ENCODE measurements around the gene PLA2G4D.

PLA2G4D gene

DNA sequence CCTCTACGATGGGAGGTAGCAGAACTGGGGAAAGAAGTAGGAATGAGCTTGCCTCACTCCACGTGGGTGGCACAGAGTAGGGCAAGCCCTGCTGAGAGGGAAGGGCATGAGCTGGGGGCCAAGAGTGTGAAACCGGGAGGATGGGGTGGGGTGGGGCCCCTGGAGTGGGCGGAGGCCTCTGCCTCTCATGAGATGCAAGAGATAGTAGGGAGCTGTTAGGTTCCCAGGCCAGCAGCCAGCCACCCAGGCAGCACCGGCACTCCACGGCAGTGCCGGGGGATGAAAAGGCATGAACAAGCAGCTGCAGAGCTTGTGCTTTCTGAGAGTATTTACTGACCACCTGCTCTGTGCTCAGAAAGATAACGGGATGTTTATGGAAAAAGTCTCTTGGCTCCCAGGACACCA is 49.1 kb downstream of the PLA2G4D start:
- ATAC-seq: no peak
- TF ChIP-seq TOX (CRISPR knock-in tag; IDR thresholded peaks at IDR 0.05; ENCODE audit: borderline replicate concordance): no peak
- no peak for TF ChIP-seq BACH2 (CRISPR knock-in tag; IDR thresholded peaks at IDR 0.05; ENCODE audit: borderline replicate concordance)
- no peak for TF ChIP-seq ZNF565 (CRISPR knock-in tag; conservative IDR thresholded peaks at IDR 0.05; ENCODE audit: low read depth)
- TF ChIP-seq, protein P1, sequence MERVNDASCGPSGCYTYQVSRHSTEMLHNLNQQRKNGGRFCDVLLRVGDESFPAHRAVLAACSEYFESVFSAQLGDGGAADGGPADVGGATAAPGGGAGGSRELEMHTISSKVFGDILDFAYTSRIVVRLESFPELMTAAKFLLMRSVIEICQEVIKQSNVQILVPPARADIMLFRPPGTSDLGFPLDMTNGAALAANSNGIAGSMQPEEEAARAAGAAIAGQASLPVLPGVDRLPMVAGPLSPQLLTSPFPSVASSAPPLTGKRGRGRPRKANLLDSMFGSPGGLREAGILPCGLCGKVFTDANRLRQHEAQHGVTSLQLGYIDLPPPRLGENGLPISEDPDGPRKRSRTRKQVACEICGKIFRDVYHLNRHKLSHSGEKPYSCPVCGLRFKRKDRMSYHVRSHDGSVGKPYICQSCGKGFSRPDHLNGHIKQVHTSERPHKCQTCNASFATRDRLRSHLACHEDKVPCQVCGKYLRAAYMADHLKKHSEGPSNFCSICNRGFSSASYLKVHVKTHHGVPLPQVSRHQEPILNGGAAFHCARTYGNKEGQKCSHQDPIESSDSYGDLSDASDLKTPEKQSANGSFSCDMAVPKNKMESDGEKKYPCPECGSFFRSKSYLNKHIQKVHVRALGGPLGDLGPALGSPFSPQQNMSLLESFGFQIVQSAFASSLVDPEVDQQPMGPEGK (CRISPR knock-in tag; IDR thresholded peaks at IDR 0.05; ENCODE audit: borderline replicate concordance): no peak
- TF ChIP-seq GLIS3 (CRISPR knock-in tag; IDR thresholded peaks at IDR 0.05): no peak
- no peak for TF ChIP-seq ZNF8 (CRISPR knock-in tag; IDR thresholded peaks at IDR 0.05)
- TF ChIP-seq ZNF70 (CRISPR knock-in tag; IDR thresholded peaks at IDR 0.05): no peak
- TF ChIP-seq ARNTL (CRISPR knock-in tag; IDR thresholded peaks at IDR 0.05; ENCODE audit: borderline replicate concordance, low read depth): no peak
- TF ChIP-seq, protein P2, sequence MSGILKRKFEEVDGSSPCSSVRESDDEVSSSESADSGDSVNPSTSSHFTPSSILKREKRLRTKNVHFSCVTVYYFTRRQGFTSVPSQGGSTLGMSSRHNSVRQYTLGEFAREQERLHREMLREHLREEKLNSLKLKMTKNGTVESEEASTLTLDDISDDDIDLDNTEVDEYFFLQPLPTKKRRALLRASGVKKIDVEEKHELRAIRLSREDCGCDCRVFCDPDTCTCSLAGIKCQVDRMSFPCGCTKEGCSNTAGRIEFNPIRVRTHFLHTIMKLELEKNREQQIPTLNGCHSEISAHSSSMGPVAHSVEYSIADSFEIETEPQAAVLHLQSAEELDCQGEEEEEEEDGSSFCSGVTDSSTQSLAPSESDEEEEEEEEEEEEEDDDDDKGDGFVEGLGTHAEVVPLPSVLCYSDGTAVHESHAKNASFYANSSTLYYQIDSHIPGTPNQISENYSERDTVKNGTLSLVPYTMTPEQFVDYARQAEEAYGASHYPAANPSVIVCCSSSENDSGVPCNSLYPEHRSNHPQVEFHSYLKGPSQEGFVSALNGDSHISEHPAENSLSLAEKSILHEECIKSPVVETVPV (CRISPR knock-in tag; IDR thresholded peaks at IDR 0.05): no peak
- no peak for TF ChIP-seq ZFP30 (CRISPR knock-in tag; IDR thresholded peaks at IDR 0.05)
- TF ChIP-seq, protein P3, sequence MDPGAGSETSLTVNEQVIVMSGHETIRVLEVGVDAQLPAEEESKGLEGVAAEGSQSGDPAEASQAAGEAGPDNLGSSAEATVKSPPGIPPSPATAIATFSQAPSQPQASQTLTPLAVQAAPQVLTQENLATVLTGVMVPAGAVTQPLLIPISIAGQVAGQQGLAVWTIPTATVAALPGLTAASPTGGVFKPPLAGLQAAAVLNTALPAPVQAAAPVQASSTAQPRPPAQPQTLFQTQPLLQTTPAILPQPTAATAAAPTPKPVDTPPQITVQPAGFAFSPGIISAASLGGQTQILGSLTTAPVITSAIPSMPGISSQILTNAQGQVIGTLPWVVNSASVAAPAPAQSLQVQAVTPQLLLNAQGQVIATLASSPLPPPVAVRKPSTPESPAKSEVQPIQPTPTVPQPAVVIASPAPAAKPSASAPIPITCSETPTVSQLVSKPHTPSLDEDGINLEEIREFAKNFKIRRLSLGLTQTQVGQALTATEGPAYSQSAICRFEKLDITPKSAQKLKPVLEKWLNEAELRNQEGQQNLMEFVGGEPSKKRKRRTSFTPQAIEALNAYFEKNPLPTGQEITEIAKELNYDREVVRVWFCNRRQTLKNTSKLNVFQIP (CRISPR knock-in tag; IDR thresholded peaks at IDR 0.05; ENCODE audit: borderline replicate concordance, low read depth): no peak
- no peak for TF ChIP-seq SNAI2 (CRISPR knock-in tag; IDR thresholded peaks at IDR 0.05)
- TF ChIP-seq RARB (CRISPR knock-in tag; IDR thresholded peaks at IDR 0.05): no peak
- TF ChIP-seq ISL1 (CRISPR knock-in tag; IDR thresholded peaks at IDR 0.05): no peak
- TF ChIP-seq TCF4 (CRISPR knock-in tag; IDR thresholded peaks at IDR 0.05; ENCODE audit: borderline replicate concordance): no peak

DNA sequence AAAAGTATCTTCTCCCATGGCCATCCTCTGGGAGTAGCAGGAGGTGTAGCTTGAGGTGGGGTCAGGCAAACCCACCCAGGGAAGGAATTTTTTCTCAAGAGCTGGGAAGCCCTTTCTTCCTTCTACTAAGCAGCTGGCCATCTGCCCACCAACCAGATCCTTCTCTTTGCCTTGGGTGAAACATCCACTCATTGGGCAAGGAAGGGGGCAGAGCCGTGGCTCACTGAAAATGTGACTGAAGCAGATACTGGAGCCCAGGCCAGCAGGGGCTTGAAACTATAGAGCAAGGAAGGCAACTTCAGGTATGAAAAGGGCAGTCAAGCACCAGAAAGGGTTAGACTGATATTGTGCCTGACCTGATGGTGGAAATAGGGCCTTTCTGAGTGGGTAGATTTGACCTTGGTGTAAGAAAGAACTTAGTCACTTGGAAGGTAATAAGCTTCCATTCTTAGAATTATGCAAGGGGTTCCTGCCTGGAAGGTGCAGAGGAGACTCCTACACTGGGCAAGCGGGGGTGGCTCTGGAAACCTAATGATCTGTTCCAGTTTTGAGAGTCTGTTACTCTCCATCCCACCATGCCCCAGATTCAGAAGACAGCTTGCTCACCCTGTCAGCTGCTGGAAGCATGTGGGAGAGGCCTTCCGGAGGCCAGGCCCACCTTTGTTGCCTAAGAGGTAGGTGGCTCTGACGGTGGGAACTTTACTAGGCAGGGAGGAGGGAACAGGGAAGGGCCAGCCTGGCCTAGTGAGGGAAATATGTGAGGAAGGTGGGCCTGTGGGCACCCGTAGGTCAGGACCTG is 51.6 kb downstream of the PLA2G4D start:
- TF ChIP-seq GLIS3 (CRISPR knock-in tag; IDR thresholded peaks at IDR 0.05) (no peak), ARNTL (CRISPR knock-in tag; IDR thresholded peaks at IDR 0.05; ENCODE audit: borderline replicate concordance, low read depth) (no peak), ISL1 (CRISPR knock-in tag; IDR thresholded peaks at IDR 0.05) (no peak), ZFP30 (CRISPR knock-in tag; IDR thresholded peaks at IDR 0.05) (no peak), OSR1 (CRISPR knock-in tag; IDR thresholded peaks at IDR 0.05) (no peak), TCF4 (CRISPR knock-in tag; IDR thresholded peaks at IDR 0.05; ENCODE audit: borderline replicate concordance) (no peak), ZNF70 (CRISPR knock-in tag; IDR thresholded peaks at IDR 0.05) (no peak)
- TF ChIP-seq, protein P4, sequence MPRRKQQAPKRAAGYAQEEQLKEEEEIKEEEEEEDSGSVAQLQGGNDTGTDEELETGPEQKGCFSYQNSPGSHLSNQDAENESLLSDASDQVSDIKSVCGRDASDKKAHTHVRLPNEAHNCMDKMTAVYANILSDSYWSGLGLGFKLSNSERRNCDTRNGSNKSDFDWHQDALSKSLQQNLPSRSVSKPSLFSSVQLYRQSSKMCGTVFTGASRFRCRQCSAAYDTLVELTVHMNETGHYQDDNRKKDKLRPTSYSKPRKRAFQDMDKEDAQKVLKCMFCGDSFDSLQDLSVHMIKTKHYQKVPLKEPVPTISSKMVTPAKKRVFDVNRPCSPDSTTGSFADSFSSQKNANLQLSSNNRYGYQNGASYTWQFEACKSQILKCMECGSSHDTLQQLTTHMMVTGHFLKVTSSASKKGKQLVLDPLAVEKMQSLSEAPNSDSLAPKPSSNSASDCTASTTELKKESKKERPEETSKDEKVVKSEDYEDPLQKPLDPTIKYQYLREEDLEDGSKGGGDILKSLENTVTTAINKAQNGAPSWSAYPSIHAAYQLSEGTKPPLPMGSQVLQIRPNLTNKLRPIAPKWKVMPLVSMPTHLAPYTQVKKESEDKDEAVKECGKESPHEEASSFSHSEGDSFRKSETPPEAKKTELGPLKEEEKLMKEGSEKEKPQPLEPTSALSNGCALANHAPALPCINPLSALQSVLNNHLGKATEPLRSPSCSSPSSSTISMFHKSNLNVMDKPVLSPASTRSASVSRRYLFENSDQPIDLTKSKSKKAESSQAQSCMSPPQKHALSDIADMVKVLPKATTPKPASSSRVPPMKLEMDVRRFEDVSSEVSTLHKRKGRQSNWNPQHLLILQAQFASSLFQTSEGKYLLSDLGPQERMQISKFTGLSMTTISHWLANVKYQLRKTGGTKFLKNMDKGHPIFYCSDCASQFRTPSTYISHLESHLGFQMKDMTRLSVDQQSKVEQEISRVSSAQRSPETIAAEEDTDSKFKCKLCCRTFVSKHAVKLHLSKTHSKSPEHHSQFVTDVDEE (CRISPR knock-in tag; IDR thresholded peaks at IDR 0.05): no peak
- TF ChIP-seq, protein P1 (CRISPR knock-in tag; IDR thresholded peaks at IDR 0.05; ENCODE audit: borderline replicate concordance): no peak
- ATAC-seq: no peak

DNA sequence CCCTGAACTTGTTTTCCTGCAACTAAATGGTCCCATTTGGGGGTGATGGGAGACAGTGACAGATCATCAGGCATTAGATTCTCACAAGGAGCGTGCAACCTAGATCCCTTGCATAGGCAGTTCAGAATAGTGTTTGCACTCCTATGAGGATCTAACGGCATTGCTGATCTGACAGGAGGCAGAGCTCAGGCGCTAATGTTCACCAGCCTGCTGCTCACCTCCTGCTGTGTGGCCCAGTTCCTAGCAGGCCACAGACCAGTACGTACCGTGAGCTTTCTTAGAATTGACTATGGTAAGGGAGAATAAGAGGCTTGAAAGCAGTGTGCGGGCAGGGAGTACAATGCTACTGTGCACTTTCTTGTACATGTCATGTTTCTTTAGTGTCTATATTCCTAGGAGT is 56.0 kb downstream of the PLA2G4D start:
- ATAC-seq: no peak
- TF ChIP-seq TOX (CRISPR knock-in tag; IDR thresholded peaks at IDR 0.05; ENCODE audit: borderline replicate concordance) (no peak), ZFP30 (CRISPR knock-in tag; IDR thresholded peaks at IDR 0.05) (no peak), ESRRG (CRISPR knock-in tag; IDR thresholded peaks at IDR 0.05) (no peak), ZNF8 (CRISPR knock-in tag; IDR thresholded peaks at IDR 0.05) (no peak), ISL1 (CRISPR knock-in tag; IDR thresholded peaks at IDR 0.05) (no peak), ZFP3 (CRISPR knock-in tag; IDR thresholded peaks at IDR 0.05) (no peak), TCF4 (CRISPR knock-in tag; IDR thresholded peaks at IDR 0.05; ENCODE audit: borderline replicate concordance) (no peak), PPARA (CRISPR knock-in tag; IDR thresholded peaks at IDR 0.05; ENCODE audit: borderline replicate concordance) (no peak)
- TF ChIP-seq, protein P5, sequence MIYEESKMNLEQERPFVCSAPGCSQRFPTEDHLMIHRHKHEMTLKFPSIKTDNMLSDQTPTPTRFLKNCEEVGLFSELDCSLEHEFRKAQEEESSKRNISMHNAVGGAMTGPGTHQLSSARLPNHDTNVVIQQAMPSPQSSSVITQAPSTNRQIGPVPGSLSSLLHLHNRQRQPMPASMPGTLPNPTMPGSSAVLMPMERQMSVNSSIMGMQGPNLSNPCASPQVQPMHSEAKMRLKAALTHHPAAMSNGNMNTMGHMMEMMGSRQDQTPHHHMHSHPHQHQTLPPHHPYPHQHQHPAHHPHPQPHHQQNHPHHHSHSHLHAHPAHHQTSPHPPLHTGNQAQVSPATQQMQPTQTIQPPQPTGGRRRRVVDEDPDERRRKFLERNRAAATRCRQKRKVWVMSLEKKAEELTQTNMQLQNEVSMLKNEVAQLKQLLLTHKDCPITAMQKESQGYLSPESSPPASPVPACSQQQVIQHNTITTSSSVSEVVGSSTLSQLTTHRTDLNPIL (CRISPR knock-in tag; IDR thresholded peaks at IDR 0.05; ENCODE audit: low read depth): no peak
- TF ChIP-seq, protein P3 (CRISPR knock-in tag; IDR thresholded peaks at IDR 0.05; ENCODE audit: borderline replicate concordance, low read depth): no peak
